Astrocyte (in vitro differentiated cells and primary cell): ENCODE data around the gene DGKI.

Experiments used
- CTCF ChIP-seq: IDR thresholded peaks from 2 replicates; pipeline ENCODE4 v1.5.1; 2011; ENCODE audit warnings: low read depth, mild to moderate bottlenecking, inconsistent platforms, low read length, moderate library complexity; ENCODE audit not compliant: insufficient read depth
- EZH2 ChIP-seq: IDR thresholded peaks from 2 replicates; pipeline ENCODE4 v1.6.1; 2012; ENCODE audit warnings: mild to moderate bottlenecking, low read length, inconsistent platforms; ENCODE audit not compliant: insufficient read depth

- no peak for TF ChIP-seq CTCF
- no peak for TF ChIP-seq EZH2
These were observed 483.1 kb downstream of the DGKI start for GRCh38 chr7:137363683-137364082.
